HFF-Myc (cell line): ENCODE measurements around the gene PIGH.

Experiments
- DNase-seq: peaks from one replicate; pipeline ENCODE4 v3.0.0-alpha.2; 2011; ENCODE audit warnings: low read depth; ENCODE audit errors: extremely low read depth
- H3K4me3 ChIP-seq: replicated peaks from 2 replicates; pipeline ENCODE4 v1.5.1; 2011; ENCODE audit warnings: low read depth, mild to moderate bottlenecking, control low read depth, low read length
- CTCF ChIP-seq: IDR thresholded peaks from 2 replicates; pipeline ENCODE4 v1.5.1; 2012; ENCODE audit warnings: mild to moderate bottlenecking, low read depth, low read length, control low read depth; ENCODE audit errors: missing control alignments

Gene PIGH

GRCh38 chr14:67571275-67571990, 28.6 kb downstream of the PIGH start:
- peak; percentile 97 for TF ChIP-seq CTCF
- H3K4me3 ChIP-seq, result no peak overlapping the region
- DNase-seq, result peak; percentile 21

- no peak for TF ChIP-seq CTCF
- no peak overlapping the region for H3K4me3 ChIP-seq
- no peak for DNase-seq
These were observed 29.6 kb downstream of the PIGH start for GRCh38 chr14:67570453-67570852.

DNA sequence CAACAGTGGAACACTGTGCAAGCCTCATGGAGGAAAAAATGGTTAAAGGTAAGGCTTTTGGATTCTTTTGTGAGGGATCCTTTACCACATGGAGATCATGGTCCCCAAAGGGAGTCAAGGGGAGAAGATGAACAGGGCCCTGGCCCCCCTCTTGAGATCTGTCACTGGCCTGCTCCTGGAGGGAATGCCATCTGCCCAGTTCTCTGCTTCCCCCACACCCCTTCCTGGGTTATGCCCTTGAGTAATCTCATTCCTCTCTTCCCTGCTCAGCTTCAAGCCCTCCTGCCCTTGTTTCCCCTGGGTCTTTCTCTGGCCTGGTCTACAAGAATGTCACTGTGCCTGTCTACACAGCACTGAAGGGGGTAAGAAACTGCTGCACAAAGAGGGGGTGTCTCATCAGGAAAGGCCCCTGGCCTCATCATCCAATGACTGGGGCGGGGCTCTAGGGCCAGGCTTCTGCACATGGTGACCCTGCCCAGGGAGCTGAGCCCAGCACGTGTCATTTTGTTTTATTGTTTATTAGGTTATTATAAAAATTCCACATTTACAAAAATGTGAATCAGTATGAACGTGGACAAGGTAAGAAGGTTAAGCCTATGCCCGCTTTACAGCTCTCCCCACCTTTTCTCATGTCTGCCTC, 30.3 kb downstream of the PIGH start:
- no peak for TF ChIP-seq CTCF
- no peak for DNase-seq
- H3K4me3 ChIP-seq, result no peak overlapping the region

DNA sequence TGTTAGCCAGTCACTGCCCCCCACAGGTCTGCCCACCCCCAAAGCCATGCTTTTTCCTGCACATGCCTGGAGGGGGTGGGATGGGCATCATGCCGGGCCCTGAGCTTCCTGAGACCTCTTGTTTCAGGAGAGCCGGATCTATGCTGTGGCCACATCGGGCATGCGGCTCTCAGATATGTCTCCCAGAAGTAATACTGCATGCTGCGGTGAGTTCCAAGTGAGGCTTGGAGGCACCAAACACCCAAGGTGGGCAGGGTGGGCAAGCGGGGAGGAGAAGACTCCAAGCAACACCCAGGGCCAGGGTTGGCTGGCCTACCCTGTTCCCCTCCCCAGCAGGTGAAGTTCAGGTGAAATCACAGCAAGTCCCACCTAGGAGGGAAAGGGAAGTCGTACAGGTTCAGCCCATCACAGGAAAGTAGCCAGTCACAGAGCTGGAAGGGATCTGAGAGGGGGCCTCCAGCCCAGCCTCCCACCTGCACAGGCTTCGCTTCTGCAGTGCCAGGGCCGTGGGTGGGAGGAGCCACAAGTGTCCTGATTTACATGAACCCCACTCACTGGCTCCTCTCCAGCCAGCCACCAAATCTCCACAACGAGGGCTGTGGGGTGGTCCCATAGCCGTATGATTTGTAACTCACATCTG, 30.9 kb downstream of the PIGH start:
- TF ChIP-seq CTCF, result no peak
- DNase-seq, result no peak
- no peak overlapping the region for H3K4me3 ChIP-seq

- no peak overlapping the region for H3K4me3 ChIP-seq
- TF ChIP-seq CTCF, result no peak
- DNase-seq, result no peak
These were observed 32.4 kb downstream of the PIGH start for GRCh38 chr14:67567654-67568053.

DNA sequence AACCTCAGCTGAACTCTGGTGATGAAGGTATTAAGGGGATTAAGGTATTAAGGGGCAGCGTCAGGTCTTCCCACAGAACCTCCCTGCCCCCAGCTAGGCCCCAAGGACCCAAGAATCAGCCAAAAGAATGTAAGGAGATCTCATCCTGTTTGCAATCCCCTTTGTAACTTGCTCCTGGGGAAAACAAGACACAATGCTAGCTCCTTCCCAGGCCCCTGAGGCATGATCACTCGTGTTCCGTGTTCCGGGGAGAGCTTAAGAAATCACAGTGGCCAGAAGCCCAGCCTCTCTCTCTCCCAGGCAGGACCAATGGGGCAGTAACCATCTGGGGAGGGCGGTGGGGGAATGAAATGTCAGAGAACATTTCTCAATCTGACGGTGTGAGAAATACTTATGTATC, 33.2 kb downstream of the PIGH start:
- no peak overlapping the region for H3K4me3 ChIP-seq
- DNase-seq, result no peak
- no peak for TF ChIP-seq CTCF
